Peyer's patch (tissue), 4 donors: Measurements from ENCODE around the gene HMGB3. TPM values are rescaled to one million over a fixed set of nuclear protein-coding genes. Genes with fewer than 3 reads are reported as not detected.
"Not testable (repeated sequence)": the region's sequence is repeated elsewhere in the genome, so short reads cannot be mapped to it uniquely, and the experiment has no call there.

Source experiments
- DNase-seq, 3 donors: peaks; one replicate each; pipeline ENCODE4 v3.0.0-alpha.2; 2017 to 2019
- H3K27ac ChIP-seq, 4 donors: fragments of 200-600 bp; sonication (generic); one replicate each; pipeline ENCODE4 v1.5.1; 2016 to 2019
- H3K27me3 ChIP-seq, 2 donors: fragments of 200-600 bp; sonication (generic); one replicate each; pipeline ENCODE4 v1.5.1; 2019
- H3K36me3 ChIP-seq, 3 donors: fragments of 200-600 bp; sonication (generic); one replicate each; pipeline ENCODE4 v1.5.1; 2016 to 2019
- H3K4me1 ChIP-seq, 4 donors: fragments of 200-600 bp; sonication (generic); one replicate each; pipeline ENCODE4 v1.5.1; 2016 to 2019
- H3K4me3 ChIP-seq, 4 donors: fragments of 200-600 bp; sonication (generic); 1 replicate in 3 of 4; 2 replicates in 1 of 4; pipeline ENCODE4 v1.5.1; 2016 to 2019; ENCODE audit warnings: mild to moderate bottlenecking in 1 of 4
- H3K9me3 ChIP-seq, 4 donors: fragments of 200-600 bp; sonication (generic); one replicate each; pipeline ENCODE4 v1.5.1; 2016 to 2019; ENCODE audit warnings: mild to moderate bottlenecking in 1 of 4
- POLR2A ChIP-seq, 2 donors: fragments of 450-650 bp; IDR thresholded peaks; one replicate each; pipeline ENCODE4 v1.5.1; 2017; ENCODE audit warnings: antibody characterized with exemption in 2 of 2, mild to moderate bottlenecking in 2 of 2, moderate library complexity in 2 of 2
- total RNA-seq, 4 donors: library from RNA; depleted of rRNA; stranded (reverse); fragments of >200 nt; gene quantifications; one replicate each; pipeline ENCODE4 v1.1.0, GENCODE V29; 2016
- TF ChIP-seq, protein P1 (sequence below), 6 experiments: fragments of 450-650 bp in 4 of 6; fragments of 200-600 bp in 2 of 6; sonication (generic) in 1 of 6; IDR thresholded peaks; one replicate each; pipeline ENCODE4 v1.5.1; 2017 to 2019; ENCODE audit warnings: antibody characterized with exemption in 6 of 6, mild to moderate bottlenecking in 3 of 6, moderate library complexity in 1 of 6

HMGB3 gene
- total RNA-seq, 4 donors from 2014 or later = 11.5 to 77.6 (median 13.7) TPM

DNA sequence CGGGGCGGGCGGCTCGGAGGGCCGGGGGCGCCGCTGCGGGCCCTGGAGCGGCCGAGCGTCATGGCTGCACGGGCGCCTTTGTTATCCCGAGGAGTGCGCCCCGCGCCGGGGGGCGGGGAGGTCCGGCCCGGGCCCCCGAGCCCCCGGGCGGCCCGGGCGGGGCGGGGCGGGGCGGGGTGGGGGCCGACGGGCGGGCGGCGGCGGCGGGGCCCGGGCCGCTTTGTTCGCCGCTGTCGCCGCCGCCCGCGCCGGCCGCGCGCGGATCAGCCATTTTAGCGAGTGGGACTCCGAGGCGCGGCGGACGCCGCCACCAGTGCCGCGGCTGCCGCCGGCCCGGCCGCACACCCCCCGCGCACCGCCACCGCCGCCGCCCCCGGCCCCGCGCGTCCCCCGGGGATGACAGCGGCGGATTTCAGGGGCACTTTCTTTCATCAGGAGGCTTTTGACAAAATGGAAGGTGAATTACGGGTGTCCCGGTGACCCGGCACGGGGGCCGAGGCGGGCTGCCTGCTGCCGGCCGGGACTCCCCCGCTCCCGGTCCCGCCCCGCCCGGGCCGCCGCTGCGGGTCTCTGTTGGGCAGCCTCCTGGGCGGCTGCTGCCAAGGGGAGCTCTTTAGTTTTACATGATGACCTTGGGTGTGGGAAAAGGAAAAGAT lies 1.2 kb downstream of the HMGB3 start:
- Histone ChIP-seq H3K36me3 (no peaks in the 10 kb centered on the region), H3K4me1 (no peaks in the 10 kb centered on the region), H3K9me3 (no peaks in the 10 kb centered on the region), H3K27me3 (no peaks in the 10 kb centered on the region), H3K4me3 (peak overlapping the region; percentile 32 to 69 (median 52)), H3K27ac (no peak overlapping the region)
- TF ChIP-seq, protein P1, sequence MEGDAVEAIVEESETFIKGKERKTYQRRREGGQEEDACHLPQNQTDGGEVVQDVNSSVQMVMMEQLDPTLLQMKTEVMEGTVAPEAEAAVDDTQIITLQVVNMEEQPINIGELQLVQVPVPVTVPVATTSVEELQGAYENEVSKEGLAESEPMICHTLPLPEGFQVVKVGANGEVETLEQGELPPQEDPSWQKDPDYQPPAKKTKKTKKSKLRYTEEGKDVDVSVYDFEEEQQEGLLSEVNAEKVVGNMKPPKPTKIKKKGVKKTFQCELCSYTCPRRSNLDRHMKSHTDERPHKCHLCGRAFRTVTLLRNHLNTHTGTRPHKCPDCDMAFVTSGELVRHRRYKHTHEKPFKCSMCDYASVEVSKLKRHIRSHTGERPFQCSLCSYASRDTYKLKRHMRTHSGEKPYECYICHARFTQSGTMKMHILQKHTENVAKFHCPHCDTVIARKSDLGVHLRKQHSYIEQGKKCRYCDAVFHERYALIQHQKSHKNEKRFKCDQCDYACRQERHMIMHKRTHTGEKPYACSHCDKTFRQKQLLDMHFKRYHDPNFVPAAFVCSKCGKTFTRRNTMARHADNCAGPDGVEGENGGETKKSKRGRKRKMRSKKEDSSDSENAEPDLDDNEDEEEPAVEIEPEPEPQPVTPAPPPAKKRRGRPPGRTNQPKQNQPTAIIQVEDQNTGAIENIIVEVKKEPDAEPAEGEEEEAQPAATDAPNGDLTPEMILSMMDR (IDR thresholded peaks at IDR 0.05) = no peak
- TF ChIP-seq POLR2A (IDR thresholded peaks at IDR 0.05) = no peak
- DNase-seq = no peak

DNA sequence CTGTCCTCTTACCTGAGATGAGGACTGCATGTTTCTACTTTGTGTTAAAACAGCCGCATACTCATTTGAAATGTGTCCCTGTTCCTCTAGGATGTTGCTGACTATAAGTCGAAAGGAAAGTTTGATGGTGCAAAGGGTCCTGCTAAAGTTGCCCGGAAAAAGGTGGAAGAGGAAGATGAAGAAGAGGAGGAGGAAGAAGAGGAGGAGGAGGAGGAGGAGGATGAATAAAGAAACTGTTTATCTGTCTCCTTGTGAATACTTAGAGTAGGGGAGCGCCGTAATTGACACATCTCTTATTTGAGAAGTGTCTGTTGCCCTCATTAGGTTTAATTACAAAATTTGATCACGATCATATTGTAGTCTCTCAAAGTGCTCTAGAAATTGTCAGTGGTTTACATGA lies 4.6 kb downstream of the HMGB3 start:
- H3K27ac ChIP-seq, H3K9me3 ChIP-seq, H3K36me3 ChIP-seq, DNase-seq, H3K4me1 ChIP-seq, H3K27me3 ChIP-seq, H3K4me3 ChIP-seq: not testable (repeated sequence)

DNA sequence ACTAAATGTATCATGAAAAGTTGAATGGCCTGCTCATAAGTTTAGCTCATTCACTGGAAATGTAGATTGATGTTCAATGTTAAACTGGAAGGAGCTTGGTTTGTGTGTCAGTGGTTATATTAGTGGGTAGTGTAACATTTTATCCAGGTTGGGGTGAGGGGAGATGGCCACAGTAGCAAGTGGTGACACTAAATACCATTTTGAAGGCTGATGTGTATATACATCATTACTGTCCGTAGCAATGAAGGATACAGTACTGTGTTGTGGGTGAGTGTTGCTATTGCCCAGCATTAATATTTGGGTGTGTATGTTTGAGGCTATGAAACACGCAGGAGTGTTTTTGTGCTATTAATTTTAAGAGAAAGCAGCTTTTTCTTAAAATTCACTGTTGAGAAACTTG lies 6.3 kb downstream of the HMGB3 start:
- Histone ChIP-seq H3K9me3 (no peaks in the 10 kb centered on the region), H3K27ac (no peak overlapping the region), H3K36me3 (no peaks in the 10 kb centered on the region), H3K27me3 (no peaks in the 10 kb centered on the region), H3K4me3 (no peak overlapping the region), H3K4me1 (no peaks in the 10 kb centered on the region)
- TF ChIP-seq, protein P1 (IDR thresholded peaks at IDR 0.05) = no peak
- DNase-seq = no peak

- no peaks in the 10 kb centered on the region for H3K36me3 ChIP-seq
- DNase-seq = no peak
- TF ChIP-seq POLR2A (IDR thresholded peaks at IDR 0.05) = no peak
- TF ChIP-seq, protein P1 (IDR thresholded peaks at IDR 0.05) = no peak
- H3K27ac ChIP-seq = no peak overlapping the region
- no peaks in the 10 kb centered on the region for H3K9me3 ChIP-seq
- H3K4me1 ChIP-seq = no peaks in the 10 kb centered on the region
- H3K4me3 ChIP-seq = no peak overlapping the region
- H3K27me3 ChIP-seq = no peaks in the 10 kb centered on the region
Observed at GRCh38 chrX:150990910-150991309, 7.8 kb downstream of the HMGB3 start.

DNA sequence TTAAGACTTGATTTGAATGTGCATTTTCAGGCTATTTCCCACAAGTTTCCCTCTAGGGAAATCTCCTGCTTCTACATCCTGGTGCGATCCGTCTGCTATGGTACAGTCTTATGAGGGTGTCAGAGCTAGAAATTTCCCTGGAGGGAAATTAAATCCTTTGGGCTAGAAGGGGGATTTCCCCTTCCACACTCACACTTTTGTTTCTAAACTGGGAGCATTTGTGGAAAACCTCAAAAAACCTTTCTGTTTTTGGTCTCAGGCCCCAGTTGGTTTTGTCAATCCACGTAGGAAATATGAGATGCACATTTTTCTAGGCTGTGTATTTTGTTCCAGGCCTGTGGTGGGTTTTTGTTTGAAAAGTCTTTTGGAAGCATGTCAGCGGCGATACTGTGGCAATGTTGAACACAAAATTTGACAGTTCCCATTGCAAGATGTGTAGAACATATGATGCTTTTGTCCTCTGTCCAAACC lies 17.8 kb downstream of the HMGB3 start:
- no peaks in the 10 kb centered on the region for H3K27me3 ChIP-seq
- no peaks in the 10 kb centered on the region for H3K9me3 ChIP-seq
- no peak overlapping the region for H3K27ac ChIP-seq
- no peaks in the 10 kb centered on the region for H3K4me1 ChIP-seq
- TF ChIP-seq, protein P1 (IDR thresholded peaks at IDR 0.05) = no peak
- TF ChIP-seq POLR2A (IDR thresholded peaks at IDR 0.05) = no peak
- H3K36me3 ChIP-seq = no peaks in the 10 kb centered on the region
- no peak for DNase-seq
- no peak overlapping the region for H3K4me3 ChIP-seq

- H3K36me3 ChIP-seq = no peaks in the 10 kb centered on the region
- TF ChIP-seq, protein P1 (IDR thresholded peaks at IDR 0.05) = peak in 3 of 6 experiments; percentile 37 to 39 (median 37)
- TF ChIP-seq POLR2A (IDR thresholded peaks at IDR 0.05) = no peak
- H3K4me1 ChIP-seq = no peaks in the 10 kb centered on the region
- no peaks in the 10 kb centered on the region for H3K9me3 ChIP-seq
- H3K27me3 ChIP-seq = no peaks in the 10 kb centered on the region
- H3K4me3 ChIP-seq = no peak overlapping the region
- no peak overlapping the region for H3K27ac ChIP-seq
- no peak for DNase-seq
Observed at GRCh38 chrX:151004085-151004484, 20.9 kb downstream of the HMGB3 start.
